IPS DF 4.7 (cell line): ENCODE measurements around the gene RASGEF1C.
"Not testable (repeated sequence)": the region's sequence is repeated elsewhere in the genome, so short reads cannot be mapped to it uniquely, and the experiment has no call there.

ENCODE experiments used
- DNase-seq: peaks from one replicate; pipeline ENCODE4 v3.0.0-alpha.2; 2013; ENCODE audit warnings: low spot score; ENCODE audit errors: extremely low read depth

Gene RASGEF1C

DNA sequence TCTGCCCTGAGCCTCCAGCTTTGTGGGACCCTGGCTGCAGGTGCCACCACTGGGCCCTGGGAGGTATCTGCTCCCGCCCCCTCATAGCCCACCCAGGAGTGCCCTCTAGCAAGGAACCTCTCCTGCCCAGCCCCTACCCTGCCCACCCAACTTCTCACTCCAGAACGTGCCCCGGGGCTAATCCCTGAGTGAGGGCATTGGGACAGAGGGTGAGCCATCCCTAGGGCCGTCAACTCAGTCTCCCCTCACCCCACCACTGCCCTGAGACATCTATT is 2.7 kb upstream of the RASGEF1C start:
- DNase-seq: no peak

DNA sequence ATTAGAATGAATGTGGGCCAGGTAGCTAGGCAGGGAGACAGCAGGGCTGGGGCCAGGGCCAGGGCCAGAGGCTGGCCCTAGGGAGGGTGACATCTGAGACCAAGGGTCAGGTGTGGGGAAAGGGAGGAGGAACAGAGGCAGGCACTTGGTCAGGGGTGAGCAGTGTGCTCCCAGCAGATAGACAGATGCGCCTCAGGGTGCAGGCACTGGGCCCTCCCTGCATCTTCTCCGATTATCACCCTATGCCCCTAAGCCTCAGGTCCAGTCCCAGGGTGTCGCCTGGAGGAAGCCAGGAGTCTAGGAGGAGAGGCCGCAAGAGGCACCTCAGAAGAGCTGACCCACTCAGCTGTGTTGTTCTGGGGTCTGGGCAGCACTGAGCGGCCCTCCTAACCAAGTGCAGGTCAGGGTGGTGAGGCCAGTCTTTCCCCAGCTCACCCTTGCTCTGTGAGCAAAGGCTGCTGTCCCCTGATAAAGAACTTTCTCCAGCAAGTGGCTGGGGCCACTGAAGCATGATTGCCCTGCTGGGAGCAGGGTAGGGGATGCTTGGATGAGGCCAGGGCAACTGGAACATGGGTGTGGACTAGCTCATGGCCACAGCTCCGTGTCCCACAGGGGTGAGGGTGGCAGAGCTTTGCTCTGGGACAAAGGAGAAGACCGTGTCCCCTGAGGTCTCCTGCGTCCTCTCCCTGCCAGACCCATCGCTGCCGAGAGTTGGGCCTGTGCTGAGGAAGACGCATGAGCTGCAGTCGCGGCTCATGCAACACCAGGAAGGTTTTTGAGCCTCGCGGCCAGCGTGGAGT is 2.1 kb upstream of the RASGEF1C start:
- DNase-seq: no peak

DNA sequence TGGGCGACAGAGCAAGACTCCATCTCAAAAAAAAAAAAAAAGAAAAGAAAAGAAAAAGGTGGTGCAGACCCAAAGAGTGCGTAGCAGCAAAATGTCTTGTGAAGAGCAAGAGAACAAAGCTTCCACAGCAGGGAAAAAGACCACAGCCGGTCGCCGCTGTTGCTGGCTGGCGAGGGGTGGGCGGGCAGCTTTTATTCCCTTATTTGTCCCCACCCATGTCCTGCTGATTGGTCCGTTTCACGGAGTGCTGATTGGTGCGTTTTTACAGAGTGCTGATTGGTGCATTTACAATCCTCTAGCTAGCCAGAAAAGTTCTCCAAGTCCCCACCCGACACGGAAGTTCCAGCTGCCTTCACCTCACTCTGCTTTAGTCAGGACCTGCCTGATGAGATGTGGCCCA is 1.1 kb upstream of the RASGEF1C start:
- not testable (repeated sequence) for DNase-seq

DNA sequence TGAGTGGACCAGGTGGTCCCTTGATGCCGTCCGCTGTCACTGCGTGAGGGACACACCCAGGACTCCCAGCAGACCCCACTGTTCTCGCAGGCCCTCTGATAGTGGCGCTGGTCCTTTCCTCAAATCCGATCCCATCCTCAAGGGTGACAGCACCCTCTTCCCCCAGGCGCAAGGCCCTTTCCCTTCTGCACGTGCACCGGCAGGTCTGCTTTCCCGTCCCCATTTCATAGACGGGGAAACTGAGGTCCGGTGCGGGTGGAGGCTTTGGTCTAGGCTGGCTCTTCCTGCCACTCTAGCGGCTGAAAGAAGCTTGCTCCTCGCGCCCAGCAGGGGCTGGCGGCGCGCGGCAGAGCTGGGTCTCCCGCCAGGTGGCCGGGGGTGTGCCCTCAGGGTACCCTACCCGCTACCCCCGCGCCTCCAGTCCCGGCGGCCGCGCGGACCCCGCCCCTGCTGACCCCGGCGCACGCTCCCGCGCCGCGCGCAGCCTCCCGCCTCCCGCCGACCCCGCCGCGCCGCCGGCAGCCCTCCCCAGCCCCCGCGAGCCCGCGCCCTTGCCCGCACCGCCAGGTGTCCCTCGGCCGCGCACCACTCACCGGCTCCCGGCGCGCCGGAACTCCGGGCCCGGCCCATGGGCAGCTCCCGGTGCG is 453 bp downstream of the RASGEF1C start:
- DNase-seq: no peak

DNA sequence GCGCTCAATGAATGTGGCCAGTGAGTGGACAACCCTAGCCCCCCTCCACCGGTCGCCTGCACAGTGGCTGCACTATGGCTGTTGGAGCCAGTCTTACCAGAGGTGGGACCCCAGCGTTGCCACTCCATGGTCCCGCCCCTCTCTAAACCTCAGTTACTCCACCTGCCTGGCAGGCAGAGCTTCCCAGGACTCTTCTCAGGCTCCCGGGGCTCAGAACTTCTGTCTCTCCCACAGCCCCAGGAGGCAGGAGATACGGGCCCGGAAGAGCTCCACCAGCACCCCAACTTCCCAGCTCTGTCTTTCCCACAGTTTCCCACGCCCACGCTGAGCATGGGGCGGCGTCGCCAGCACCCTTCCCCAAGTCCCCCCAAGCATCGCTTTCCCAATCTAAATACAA is 975 bp downstream of the RASGEF1C start:
- DNase-seq: no peak

DNA sequence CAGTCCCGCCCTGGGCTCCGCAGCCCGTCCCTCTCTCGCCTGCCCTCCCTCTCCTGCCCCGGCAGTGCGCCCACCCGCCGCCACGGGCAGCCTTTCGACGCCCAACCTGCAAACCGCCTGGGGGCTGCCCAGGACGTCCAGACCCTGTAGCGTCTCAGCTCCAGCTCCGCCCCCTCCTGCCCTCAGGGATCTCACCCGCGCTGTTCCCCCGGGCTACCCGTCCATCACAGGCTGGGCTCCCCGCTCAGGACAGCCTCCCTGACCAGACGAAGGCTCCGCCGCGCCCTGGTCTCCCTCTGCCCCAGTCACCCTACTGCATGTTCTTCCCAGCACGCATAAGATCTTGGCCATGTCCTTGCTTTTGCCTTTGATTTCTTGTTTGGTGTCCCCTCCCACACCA is 1.4 kb downstream of the RASGEF1C start:
- no peak for DNase-seq

DNA sequence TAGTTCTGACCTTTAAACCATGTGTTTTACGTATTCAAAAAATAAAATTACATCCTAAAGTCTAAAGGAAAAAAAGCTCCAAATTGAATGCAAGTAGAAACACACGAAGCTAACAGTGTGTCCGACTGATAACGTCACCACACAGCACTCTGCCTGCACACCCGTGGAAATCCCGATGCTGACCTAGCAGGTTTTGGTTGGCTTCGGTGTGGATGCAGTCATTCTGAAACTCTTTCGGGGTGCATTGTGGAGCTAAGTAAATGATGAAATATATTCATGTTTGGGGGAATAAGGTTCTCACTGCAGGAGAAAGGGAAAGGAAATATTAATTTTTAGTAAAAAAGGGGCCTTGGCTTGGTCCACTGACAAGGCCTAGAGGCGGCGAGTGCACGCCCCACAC is 2.0 kb downstream of the RASGEF1C start:
- DNase-seq: no peak

DNA sequence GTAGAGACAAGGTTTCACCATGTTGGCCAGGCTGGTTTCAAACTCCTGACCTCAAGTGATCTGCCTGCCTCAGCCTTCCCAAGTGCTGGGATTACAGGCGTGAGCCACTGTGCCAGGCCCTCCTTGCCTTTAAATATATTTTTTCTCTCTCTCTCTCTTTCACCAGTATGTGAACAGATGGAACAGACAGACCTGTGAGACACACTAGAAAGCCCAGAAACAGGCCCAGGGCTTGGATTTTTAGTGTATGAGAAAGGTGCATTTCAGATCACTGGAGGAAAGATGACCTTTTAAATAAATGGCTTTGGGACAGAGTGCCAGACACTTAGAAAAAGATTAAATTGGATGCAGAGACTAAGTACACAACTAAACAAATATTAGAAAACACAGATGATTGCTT is 3.1 kb downstream of the RASGEF1C start:
- DNase-seq: no peak

DNA sequence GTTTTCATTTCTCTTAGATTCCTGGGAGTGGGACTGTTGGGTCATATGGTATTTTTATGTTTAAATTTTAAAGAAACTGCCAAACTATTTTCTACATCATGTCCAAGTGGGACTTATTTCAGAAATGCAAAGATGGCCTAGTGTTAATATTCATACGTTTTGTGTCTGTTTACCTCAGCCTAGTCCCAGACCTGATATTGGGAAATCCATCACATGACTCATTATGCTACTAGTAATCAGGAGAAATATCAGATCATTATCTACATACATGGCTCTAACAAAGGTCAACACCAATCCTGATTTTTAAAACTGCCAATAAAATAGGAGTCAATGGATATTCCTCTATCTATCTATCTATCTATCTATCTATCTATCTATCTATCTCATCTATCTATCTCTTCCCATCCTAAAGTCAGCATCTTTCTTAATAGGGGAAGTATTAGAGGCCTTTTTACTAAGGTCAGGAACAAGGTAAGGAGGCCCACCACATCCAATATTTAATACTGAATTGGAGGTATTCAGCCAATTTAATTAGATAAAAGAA is 4.7 kb downstream of the RASGEF1C start:
- no peak for DNase-seq

DNA sequence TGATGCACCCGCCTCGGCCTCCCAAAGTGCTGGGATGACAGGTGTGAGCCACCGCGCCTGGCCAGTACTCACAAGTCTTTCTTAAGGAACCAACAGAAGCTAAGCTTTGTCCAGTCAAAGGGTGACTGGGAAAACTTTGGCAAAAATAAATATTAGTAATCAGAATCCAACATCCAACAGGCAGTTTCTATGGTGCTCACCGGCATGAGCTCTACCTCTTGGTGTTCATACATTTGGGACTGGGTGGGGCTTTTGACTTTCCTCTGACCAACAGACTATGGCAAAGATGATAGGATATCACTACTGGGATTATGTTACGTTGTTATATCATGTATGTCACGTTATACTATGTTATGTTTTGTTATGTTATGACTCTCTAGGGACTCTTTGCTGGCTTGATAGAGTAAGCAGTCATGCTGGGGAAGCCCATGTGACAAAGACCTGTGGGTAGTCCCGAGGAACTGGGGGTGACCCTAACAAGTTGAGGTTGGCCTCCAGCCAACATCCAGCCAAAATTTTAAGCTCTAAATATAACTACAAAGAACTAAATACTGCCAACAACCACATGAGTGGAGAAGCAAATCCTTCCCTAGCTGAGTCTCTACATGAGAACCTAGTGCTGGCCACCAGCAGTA is 6.0 kb downstream of the RASGEF1C start:
- no peak for DNase-seq

DNA sequence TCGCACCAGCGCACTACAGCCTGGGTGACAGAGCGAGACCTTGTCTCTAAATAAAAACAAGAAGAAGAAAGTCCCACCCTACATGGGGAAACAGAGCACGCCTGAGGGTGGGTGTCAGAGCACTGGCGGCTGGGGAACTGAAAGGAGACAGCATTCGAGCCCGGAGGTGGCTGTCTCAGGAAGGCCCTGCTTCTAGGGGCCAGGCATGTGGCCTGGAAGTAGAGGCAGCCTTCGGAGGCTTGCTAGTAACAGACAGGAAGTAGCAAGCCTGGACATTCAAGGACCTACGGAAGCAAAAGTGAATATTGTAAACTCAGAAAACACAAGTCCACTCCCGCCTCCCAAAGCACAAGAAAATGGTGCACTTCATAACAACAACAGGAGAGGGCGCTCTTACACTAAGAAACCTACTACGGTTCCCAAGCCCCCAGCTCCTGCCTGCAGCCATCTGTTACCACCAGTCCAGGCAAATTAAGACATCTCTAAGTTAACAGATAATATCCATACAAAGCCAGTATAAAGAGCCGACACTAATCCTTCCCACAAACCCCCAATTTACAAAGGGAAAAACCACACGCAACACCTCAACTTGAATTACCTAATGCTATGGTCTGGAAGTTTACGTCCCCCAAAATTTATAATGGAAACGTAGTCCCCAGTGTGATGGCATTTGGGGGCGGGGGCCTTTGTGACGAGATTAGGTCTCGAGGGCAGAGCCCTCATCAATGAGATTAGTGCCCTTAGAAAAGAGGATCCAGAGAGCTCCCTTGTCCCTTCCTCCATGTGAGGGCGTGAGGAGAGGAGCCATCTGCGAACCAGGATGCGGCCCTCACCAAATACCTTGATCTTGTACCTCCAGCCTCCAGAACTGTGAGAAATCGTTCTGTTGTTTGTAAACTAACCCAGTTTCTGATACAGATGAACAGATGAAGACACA is 7.7 kb downstream of the RASGEF1C start:
- DNase-seq: peak; percentile 62

DNA sequence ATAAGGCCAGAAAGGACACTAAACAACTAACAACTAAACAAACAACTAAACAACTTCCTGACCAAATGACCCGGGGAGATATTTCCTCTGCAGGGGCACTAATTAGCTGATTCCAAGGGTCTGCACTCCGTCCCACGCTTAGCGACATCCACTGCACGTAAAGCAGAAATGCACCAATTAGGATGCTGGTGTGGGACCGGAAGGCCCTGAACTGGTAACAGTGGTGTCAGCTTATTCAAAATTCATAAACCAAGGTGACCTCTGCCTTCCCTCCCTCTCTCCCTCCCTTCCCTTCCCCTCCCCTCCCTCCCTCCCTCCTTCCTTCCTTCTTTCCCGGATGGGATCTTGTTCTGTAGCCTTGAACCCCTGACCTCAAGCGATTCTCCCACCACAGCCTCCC is 9.6 kb downstream of the RASGEF1C start:
- no peak for DNase-seq

DNA sequence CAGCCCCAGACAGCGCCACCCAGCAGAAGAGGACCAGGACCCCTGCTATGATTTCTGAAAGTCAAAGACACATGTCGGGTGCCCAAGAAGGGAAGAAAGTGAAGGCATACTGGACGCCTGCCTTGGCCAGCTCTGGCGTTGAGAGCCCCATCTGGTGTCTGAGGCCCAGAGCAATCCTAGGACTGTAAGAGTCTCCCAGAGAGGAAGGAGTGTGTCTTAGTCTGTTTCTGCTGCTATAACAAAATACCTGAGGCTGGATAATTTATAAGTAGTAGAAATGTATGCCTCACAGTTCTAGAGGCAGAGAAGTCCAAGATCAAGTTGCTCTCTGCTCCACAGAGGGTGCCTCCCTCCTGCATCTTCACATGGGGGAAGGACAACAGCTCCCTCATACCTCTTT is 10.8 kb downstream of the RASGEF1C start:
- DNase-seq: no peak

DNA sequence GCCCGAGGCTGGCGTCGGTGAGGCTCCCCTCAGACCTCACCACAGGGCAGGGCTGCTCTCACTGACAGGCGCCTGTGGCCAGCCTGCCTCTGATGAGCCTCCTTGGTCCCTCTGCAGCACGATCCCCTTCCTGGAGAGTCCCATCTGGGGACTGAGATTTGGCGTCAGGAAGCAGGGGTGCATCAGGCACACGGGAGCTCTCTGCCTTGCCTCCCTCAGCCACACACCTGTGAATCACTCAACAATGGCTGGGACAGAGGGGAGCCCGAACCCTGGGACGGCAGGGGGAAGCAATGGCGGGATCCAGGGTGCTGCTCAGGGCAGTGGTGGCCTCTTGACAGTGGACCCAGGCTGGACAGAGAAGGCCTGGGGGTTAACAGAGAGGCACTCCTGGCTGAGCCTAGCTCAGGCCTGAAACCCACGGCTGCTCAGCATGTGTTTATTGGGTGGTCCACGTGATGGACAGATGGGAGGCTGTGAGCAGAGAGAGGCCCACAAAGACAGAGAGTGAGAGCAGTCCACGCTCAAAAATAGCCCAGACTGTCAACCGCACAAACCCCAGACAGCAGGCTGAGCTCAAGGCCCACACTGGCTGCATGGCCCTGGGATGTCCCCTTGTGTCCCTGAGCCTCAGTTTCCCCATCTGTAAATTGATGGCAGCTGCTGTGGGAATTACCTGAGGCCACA is 11.9 kb downstream of the RASGEF1C start:
- no peak for DNase-seq

DNA sequence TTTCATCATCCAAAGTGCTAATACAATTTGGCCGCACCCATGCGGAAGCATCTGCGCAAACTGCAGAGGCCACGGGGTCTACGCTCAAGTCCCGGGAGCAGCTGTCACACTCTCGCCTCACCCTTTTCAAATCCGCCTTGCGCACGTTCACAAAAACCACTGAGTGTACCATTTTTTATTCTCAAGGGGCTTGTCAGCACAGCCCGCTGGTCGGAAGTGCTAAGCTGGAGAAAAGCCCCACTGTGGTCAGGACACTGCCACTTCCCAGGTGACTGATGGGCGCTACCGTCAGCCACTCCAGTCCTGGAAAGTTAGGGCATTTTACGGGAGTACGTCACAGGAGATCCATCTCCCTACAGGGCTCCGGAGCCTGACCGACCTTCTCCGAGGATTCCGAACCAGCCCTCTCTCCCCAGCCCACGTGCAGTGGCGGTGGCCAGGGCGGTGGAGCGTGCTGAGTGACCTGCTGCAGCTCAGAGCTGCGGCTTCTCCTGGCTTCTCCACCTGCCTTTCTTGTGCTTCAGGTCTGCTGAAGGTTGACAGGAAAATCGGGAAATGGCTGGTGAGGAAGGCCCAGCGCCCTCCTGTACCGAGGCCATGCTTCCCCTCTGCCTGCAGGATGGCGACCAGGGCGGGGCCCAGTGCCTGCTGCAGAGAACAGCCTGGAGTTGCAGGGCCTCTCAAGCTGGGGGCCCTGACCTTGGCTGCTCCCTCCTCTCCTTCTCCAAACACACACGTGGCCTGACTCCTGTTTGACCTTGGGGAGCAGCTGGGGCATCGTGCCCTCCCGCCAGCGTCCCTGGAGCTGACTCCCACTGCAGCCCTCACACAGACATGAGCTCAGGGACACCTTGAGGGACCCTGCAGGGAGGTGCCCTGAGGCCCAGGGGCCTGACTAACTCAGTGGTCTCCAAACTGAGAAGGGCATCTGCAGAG is 14.3 kb downstream of the RASGEF1C start:
- no peak for DNase-seq

DNA sequence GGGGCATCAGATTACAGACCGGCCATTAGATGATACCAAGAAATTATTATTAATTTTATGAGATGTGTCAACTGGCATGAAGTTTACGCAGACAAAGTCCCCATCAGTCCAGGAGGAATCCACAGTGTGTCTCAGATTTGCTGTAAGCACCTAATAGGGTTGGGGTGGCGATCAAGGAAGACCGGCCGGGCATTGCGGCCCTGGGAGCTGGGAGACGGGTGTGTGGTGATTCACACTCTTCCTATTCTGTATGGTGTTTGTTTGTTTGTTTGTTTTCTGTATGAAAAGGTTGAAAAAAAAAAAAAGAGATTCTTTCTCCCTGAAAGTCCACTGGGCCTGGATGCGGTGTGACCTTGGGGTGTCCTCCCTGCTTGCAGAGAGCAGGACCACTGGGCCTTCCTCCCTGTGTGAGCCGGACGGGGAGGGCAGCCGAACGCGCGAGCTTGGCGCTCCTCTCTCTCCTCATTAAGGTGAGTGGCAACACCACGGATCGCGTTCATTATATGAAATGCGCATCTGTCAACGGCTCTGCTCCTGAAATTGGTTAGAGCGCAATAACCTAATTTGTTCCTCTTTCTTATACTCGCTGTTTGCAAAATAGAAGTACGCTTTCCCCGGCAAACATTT is 15.1 kb downstream of the RASGEF1C start:
- DNase-seq: no peak

DNA sequence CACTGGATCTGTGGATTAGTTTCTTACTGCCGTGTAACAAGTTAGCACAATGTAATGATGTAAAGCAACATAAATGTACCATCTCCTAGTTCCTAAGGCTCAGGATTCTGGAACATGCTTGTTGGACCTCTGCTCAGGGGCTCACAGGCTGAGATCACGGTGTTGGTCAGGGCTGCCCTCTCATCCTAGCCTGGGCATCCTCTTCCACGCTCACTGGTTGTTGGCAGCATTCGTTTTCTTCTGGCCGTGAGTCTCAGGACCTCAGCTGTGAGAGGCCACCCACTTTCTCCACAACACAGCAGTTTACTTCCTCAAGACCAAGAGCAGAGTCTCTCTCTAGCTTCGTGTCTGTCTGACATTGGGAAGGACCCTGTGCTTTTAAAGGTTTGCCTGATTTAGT is 17.3 kb downstream of the RASGEF1C start:
- no peak for DNase-seq

DNA sequence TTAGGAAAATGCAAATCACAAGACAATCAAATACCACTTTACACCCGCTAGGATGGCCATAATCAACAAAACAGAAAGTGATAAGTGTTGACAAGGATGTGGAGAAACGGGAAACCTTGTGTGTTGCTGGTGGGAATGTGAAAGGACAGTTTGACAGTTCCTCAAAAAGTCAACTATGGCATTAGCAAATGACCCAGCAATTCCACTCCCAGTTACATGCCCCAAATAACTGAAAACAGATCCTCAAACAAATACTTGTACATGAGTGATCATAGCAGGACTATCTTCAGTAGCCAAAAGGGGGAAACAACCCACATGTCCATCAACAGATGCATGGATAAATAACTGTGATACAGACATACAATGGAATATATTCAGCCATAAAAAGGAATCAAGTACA is 21.2 kb downstream of the RASGEF1C start:
- DNase-seq: no peak

DNA sequence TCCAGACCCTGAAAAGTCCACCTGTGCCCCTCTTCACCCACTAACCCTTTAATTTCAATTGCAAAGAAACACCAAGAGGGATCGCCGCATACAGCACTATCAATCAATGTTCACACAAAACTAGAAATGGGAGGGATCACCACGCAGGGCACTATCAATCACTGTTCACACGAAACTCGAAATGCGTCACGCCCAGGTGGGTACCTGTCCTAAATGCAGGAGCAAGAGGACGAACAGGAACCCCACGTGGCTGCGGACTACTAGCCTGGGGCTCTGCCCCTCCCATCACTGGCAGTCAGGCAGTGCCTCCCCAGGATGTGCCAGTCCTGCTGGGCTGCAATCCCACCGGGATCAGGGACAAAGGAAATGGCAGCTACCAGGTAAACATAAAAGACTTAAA is 28.2 kb downstream of the RASGEF1C start:
- no peak for DNase-seq
